GM18861 (cell line): ENCODE measurements around the gene LRRC45.
"Not testable (repeated sequence)": the region's sequence is repeated elsewhere in the genome, so short reads cannot be mapped to it uniquely, and the experiment has no call there.

Experiments
- ATAC-seq: cut with Tn5 transposase; IDR thresholded peaks from one replicate; pipeline ENCODE4 v1.9.1; 2021; ENCODE audit not compliant: unreplicated experiment

LRRC45 gene

DNA sequence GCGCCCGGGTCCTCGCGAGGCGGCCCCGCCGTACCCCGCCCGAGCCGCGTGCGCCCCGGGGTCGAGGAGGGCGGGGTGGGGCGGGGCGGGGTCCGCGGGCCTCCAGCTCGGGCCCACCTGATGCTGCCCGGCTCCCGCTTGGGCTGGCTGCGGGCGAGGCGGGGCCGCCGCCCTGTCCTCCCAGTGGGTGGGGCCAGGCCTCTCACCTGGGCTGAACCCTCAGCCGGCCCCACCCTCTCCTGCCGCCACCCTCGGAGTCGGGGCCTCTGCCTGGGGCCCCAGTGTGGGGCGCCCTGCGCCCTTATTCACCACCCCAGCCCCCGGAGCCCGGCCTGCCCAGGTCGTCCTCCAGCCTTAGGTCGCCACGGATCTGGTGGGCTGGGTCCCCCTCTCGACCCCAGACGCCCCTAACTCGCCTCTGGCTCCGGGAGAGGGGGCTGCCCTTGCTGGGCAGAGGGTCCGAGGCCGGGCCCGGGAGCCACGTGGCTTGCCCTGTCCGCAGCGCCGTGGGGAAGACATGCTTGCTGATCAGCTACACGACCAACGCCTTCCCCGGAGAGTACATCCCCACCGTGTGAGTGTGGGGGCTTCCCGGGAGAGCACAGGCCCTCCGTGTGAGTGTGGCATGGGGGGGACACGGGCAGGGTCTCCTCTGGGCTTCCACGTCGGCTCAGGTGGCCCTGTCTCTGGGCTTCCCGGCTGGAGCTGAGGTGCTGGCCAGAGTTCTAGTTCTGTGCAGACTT is 9.0 kb downstream of the LRRC45 start:
- no peak for ATAC-seq

DNA sequence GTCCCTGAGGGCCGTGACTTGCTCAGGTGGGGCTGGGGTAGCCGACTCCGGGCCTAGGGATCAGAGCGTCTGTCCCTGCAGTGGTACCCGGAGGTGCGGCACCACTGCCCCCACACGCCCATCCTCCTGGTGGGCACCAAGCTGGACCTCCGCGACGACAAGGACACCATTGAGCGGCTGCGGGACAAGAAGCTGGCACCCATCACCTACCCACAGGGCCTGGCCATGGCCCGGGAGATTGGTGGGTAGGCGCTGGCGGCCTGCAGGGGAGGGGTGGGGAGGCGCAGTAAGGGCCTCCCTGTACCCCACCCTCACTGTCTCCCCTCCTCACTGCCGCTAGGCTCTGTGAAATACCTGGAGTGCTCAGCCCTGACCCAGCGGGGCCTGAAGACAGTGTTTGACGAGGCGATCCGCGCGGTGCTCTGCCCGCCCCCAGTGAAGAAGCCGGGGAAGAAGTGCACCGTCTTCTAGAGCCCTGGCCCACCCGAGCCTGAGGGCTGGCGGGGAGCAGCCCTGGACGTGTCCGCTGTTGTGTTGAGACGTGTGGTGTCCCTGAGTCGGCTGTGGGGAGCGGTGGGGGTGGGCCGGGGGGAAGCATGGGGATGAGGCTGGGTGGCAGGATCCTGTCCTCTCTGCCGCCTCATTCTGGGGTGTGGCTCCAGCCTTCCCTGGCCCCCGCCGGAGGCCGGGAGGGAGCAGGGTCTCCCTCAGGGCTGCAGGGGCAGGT is 10.4 kb downstream of the LRRC45 start:
- no peak for ATAC-seq

DNA sequence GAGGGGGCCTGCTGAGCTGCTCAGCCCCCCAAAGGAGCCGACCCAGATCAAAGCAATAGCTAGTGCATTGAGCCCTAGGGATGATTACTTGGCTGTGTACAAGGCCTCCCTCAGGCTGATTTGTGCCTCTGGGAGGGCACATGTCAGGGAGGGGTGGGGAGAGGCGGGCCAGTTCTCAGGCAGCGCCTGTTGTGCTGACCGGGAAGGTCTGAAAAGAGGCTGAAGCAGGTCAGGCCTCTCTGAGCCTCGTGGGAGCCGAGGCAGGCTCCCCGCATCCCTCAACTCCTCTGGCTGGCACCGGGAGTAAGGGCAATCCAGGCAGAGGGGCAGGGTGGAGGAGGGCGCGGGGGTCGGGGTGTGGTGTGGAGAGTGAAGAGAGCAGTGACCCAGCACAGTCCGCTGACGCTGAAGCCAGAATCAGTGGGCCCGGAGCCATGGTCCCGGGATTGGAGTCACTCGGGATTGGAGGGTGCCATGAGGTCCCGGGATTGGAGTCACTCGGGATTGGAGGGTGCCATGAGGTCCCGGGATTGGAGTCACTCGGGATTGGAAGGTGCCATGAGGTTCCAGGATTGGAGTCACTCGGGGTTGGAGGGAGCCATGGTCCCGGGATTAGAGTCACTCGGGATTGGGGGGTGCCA is 11.4 kb downstream of the LRRC45 start:
- ATAC-seq: no peak

- no peak for ATAC-seq
Measured at GRCh38 chr17:82035488-82035887, 12.4 kb downstream of the LRRC45 start.

GRCh38 chr17:82035956-82036633 is 13.0 kb downstream of the LRRC45 start:
- no peak for ATAC-seq

- no peak for ATAC-seq
Measured at GRCh38 chr17:82036634-82037091, 13.6 kb downstream of the LRRC45 start.

DNA sequence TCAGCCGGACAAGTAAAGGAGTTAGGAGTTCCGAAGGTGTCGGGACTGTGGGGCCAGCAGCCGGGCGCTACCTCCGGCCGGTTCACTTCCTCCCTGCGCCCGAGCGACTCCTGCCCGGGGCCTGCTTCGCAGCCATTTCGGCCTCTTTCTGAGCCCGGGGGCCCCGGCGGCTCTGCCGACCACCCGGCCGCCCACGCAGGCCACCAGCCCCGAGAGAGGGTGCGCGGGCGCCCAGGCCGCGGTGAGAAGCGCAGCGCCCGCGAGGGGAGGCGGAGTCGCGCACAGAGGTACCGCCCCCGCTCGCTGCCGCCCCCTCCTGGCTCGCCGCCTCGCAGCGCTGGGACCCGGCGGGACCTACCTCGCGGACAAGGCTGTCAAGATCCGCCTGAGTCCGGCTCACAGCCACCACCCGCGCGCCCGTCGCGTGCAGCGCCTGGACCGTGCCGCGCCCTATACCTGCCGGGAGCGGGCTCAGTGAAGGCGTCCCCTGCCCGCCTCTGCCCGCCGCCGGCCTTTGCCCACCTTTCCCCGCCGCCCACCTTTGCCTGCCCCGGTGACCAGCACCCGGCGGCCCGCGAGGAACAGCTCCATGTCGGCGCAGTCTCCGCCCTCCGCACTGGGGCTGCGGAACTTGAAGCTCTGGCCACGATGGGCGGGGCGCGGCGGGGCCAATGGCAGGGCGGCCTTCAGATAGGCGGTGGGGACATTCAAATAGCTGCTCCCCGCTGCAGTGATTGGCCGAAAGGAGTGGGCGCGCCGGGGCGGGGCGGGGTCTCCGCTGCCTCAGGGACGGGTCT is 14.2 kb downstream of the LRRC45 start, which contains the start of gene DCXR:
Gene DCXR (minus strand): TSS at position 606 of the 797 bp plus-strand sequence. CDS start 15 bp downstream, at position 591.
- peak; percentile 77 for ATAC-seq

DNA sequence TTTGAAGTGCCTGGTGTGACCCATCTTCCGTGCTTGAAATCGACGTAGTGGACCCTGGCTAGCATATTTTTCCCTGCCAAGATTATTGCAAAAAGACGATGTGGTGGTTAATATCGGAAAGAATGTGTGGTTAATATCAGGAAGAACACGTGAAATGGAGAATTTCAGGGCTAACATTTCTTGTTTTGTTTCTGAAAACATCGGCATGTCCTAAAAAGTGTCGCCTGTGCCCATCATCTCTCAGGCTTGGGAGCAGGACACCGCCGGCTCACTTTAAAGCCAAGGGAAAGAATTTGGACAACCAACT is 14.7 kb downstream of the LRRC45 start:
- no peak for ATAC-seq

DNA sequence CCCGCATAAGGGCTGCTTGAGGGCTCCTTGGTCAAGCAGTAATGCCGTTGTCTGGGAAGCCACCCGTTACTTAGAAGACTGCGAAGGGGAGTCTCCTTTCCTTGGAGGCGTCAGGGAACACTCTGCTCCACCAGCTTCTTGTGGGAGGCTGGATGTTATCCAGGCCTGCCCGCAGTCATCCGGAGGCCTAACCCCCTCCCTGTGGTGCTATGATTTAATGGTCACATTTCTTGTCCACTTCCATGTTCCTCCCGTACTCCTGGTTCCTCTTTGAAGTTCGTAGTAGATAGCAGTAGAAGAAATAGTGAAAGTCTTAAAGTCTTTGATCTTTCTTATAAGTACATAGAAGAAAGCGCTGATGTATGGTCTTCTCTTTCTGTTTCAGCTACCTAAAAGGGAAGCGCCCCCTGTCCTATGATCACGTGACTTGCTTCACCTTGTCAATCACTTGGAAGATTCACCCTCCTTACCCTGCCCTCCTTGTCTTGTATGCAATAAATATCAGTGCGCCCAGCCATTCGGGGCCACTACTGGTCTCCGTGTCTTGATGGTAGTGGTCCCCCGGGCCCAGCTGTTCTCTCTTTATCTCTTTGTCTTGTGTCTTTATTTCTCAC is 15.8 kb downstream of the LRRC45 start:
- ATAC-seq: not testable (repeated sequence)

- no peak for ATAC-seq
Measured at GRCh38 chr17:82039695-82040299, 16.7 kb downstream of the LRRC45 start.

GRCh38 chr17:82041144-82041814 is 18.2 kb downstream of the LRRC45 start:
- ATAC-seq: no peak

DNA sequence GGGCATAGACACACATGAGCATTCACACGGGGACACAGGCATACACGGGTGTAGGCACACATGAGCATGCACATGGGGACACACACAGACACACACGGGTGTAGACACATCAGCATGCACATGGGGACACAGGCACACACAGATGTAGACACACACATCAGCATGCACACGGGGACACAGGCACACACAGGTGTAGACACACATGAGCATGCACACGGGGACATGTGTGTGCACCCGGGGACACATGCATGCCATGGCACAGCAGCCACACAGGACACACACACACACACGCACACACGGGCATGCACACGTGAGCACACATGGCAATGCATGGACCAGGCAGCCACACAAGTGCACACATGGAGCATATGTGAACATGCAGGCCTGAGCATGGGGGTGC is 19.5 kb downstream of the LRRC45 start:
- ATAC-seq: no peak

DNA sequence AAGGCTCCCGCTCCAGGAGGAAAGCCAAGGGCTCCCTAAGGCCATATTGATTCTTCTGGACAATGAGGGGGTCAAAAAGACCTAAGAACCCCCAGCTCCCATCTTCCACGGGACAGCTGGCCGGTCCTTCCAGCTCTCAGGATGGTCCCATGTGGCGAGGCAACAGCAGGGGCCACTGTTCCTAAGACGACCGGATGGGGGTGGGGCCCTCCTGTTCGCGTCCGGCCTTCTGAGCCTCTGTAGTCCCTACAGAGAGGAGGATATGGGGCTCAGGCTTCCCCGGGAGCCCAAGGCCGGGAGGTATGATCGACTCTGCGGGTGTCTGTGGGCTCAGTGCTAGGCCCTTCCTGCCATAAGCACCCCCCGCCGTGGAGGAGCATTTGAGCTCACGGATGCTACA is 20.4 kb downstream of the LRRC45 start:
- ATAC-seq: no peak

- no peak for ATAC-seq
Measured at GRCh38 chr17:82045936-82046484, 22.9 kb downstream of the LRRC45 start.

- ATAC-seq: no peak
Measured at GRCh38 chr17:82046903-82047302, 23.8 kb downstream of the LRRC45 start.

DNA sequence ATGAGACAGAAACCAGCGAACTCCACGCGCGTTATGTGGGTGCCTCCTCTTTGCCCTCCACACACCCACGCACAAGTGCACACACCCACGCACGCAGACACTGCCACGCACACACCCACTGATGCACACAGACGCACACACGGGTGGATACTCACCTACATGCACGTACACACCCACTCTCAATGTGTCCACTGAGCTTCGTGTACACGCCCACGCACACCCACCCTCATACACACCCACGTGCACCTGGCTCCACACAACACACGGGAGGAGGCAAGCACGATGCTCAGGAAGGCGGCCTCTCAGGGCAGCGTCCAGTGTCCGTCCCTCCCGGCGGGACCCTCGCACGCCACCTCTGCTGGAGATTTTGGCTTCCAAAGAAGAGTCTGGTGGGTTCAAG is 24.3 kb downstream of the LRRC45 start:
- ATAC-seq: no peak

DNA sequence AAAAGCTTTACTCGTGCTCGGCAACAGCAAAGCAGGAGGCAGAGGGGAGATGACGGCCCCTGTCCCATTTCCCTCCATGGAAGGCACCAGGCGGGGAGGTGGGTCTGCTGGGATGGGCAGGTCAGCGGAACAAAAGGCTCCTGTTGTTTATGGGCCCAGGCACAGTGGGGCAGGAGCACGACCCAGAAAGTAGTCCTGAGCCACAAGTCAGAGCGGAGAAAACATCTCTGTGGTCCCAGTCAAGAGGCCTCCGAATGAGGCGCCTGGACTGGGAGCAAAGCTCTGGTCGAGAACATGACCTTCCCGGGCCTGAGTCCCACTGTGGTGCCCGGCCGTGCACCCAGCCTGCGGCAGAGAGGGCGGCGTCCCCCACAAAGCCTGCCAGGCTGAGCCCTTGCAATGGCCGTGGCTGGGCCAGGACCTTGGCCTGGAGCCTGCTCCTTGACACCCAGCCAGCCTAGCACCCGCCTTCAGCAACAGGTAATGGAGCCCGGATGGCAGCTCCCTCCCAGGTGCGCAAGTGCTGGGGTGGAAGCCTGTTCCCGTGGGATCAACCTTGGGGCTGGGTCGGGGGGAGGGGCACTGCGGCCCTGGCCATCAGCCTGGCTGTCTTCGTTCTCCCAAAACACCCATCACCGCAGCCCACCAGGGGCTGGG is 24.9 kb downstream of the LRRC45 start:
- ATAC-seq: no peak

GRCh38 chr17:82048571-82048971 is 25.5 kb downstream of the LRRC45 start:
- no peak for ATAC-seq
